ENCODE measurements around the gene MED29. TPM values are rescaled to one million over a fixed set of nuclear protein-coding genes. Genes with fewer than 3 reads are reported as not detected.
A peak's percentile ranks its signal among the peaks of the same experiment; 100 is the strongest.

The MED29 gene
- total and polyA plus RNA-seq, 8 donors, result 6.4 to 91.0 (median 21.3) TPM

DNA sequence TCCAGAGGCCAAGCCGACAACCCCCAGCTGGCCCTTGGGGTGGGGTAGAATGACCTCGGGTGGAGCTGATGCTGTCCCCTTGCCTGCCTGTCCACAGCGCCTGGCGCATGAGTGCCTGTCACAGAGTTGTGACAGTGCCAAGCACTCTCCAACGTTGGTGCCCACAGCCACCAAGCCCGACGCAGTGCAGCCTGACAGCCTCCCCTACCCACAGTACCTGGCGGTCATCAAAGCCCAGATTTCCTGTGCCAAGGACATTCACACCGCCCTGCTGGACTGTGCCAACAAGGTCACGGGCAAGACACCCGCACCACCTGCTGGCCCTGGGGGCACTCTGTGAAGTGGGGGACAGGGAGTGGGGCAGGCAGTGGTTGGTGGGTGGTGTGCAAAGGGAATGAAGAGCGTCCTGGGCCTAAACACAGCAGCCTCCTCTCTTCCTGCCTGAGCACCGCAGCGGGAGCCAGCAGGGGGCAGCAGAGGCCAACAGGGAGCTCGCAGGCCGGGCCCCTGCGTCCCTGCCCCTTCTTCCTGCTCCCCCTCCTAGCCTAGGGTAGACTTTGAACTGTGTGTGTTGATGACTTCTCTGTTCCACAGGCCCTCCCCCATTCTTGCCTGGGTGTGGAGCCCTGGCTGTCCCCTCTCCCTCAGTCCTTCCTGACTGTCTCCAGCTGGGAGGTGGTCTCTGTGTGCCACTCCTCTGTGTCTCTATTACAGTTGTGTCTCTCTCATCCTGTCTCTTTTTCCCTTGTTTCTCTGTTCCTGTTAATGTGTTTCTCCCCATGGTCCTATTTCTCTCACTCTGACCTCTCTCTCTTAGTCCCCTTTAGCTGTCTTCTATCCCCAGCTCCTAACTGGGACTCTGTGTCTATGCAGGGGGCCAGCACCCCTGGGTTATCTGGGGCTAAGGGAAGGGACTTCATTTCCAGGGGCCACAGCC, 6.5 kb downstream of the MED29 start:
- intact Hi-C loops (cut with DNase I; ENCODE audit: low total_unique reads), result no loop called here
- Histone ChIP-seq H3K27me3 (no peaks in the 10 kb centered on the region), H3K9me3 (no peaks in the 10 kb centered on the region), H3K4me3 (peak overlapping the region in 1 of 4 donors; percentile 24), H3K36me3 (peaks cover 17 to 43% (median 39%) of the 10 kb centered on the region in 4 donors), H3K4me1 (peaks cover 37 to 72% (median 48%) of the 10 kb centered on the region in 4 donors), H3K27ac (peak overlapping the region; percentile 84 to 100 (median 98))
- TF ChIP-seq, protein P1, sequence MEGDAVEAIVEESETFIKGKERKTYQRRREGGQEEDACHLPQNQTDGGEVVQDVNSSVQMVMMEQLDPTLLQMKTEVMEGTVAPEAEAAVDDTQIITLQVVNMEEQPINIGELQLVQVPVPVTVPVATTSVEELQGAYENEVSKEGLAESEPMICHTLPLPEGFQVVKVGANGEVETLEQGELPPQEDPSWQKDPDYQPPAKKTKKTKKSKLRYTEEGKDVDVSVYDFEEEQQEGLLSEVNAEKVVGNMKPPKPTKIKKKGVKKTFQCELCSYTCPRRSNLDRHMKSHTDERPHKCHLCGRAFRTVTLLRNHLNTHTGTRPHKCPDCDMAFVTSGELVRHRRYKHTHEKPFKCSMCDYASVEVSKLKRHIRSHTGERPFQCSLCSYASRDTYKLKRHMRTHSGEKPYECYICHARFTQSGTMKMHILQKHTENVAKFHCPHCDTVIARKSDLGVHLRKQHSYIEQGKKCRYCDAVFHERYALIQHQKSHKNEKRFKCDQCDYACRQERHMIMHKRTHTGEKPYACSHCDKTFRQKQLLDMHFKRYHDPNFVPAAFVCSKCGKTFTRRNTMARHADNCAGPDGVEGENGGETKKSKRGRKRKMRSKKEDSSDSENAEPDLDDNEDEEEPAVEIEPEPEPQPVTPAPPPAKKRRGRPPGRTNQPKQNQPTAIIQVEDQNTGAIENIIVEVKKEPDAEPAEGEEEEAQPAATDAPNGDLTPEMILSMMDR (IDR thresholded peaks at IDR 0.05), result peak in 6 of 7 experiments; percentile 25 to 99 (median 98)
- peak; percentile 63 to 94 (median 78) for TF ChIP-seq POLR2AphosphoS5 (IDR thresholded peaks at IDR 0.05)
- no peak for TF ChIP-seq EP300 (IDR thresholded peaks at IDR 0.05)
- 17 to 26% (median 19%) methylated on average over 14 to 17 of the region's 17 CpGs for WGBS, 5 donors
- DNase-seq, result peak; percentile 96

DNA sequence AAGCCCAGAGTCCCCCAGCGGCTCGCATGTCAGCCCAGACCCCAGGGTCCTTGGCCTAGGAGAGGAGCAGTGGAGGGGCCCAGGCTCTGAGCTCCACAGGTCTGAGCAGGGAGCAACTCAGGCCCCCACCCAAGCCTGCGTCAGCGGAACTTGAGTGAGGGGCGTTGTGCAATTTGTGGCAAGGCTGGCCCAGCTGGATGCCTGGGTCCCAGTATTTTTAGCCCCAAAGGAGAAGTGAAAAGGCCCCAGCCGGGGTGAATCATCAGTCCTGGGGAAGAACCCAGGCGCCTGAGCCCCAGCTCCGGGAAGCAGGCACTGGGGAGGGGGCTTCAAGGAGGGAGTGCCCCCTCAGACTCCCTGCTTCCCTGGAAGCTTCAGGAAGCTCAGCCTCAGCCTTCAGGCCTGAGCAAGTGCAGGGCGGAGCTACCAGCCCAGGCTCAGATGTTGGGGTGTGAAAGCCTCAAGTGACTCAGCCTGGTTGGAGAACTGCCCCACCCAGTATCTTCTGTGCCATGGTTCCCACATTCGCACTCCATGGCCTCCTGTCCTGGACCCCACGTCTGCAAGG, 7.2 kb downstream of the MED29 start:
- TF ChIP-seq, protein P1 (IDR thresholded peaks at IDR 0.05), result no peak
- TF ChIP-seq POLR2A (IDR thresholded peaks at IDR 0.05) (no peak), POLR2AphosphoS5 (IDR thresholded peaks at IDR 0.05) (peak in 2 of 3 donors; percentile 66 to 69), EP300 (IDR thresholded peaks at IDR 0.05) (no peak)
- WGBS, 5 donors, result 49 to 71% (median 66%) methylated on average over 6 to 11 of the region's 11 CpGs
- intact Hi-C loops (cut with DNase I; ENCODE audit: low total_unique reads), result no loop called here

DNA sequence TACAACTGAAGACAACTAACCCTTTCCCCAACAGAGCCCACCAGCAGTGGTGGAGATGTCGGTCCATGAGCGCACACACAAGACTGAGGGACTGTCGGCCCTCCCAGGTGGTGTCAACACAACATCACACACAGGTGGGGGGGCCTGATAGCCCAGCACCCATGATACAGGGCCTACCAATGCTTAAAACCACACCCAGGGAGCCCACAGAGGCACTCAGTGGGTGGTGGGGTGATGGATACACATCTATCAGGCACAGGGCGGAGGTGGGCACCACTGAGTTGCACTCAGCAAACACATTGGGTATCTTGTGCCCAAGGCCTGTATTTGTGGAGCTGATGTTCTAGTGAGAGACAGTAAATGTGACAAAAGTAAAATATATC, 8.5 kb downstream of the MED29 start:
- no peak for TF ChIP-seq POLR2A (IDR thresholded peaks at IDR 0.05)
- TF ChIP-seq EP300 (IDR thresholded peaks at IDR 0.05), result no peak
- TF ChIP-seq, protein P1 (IDR thresholded peaks at IDR 0.05), result no peak
- no peak for TF ChIP-seq POLR2AphosphoS5 (IDR thresholded peaks at IDR 0.05)
- no peaks in the 10 kb centered on the region for H3K9me3 ChIP-seq
- no peaks in the 10 kb centered on the region for H3K27me3 ChIP-seq
- H3K4me1 ChIP-seq, result peaks cover 44 to 69% (median 60%) of the 10 kb centered on the region in 4 donors
- 94 to 98% (median 96%) methylated on average over 4 of the region's 4 CpGs for WGBS, 5 donors
- H3K27ac ChIP-seq, result peak overlapping the region; percentile 9 to 100 (median 98)
- intact Hi-C loops (cut with DNase I; ENCODE audit: low total_unique reads), result no loop called here
- H3K4me3 ChIP-seq, result no peak overlapping the region
- no peak for DNase-seq
- peaks cover 5 to 26% (median 24%) of the 10 kb centered on the region in 4 donors for H3K36me3 ChIP-seq

More for the DNA sequence above, 7.2 kb downstream of the MED29 start:
- H3K9me3 ChIP-seq, result no peaks in the 10 kb centered on the region
- H3K27me3 ChIP-seq, result no peaks in the 10 kb centered on the region
- H3K27ac ChIP-seq, result peak overlapping the region; percentile 84 to 100 (median 98)
- peaks cover 36 to 72% (median 50%) of the 10 kb centered on the region in 4 donors for H3K4me1 ChIP-seq
- peak overlapping the region in 1 of 4 donors; percentile 24 for H3K4me3 ChIP-seq
- peak; percentile 73 to 83 for DNase-seq
- H3K36me3 ChIP-seq, result peaks cover 14 to 39% (median 36%) of the 10 kb centered on the region in 4 donors

DNA sequence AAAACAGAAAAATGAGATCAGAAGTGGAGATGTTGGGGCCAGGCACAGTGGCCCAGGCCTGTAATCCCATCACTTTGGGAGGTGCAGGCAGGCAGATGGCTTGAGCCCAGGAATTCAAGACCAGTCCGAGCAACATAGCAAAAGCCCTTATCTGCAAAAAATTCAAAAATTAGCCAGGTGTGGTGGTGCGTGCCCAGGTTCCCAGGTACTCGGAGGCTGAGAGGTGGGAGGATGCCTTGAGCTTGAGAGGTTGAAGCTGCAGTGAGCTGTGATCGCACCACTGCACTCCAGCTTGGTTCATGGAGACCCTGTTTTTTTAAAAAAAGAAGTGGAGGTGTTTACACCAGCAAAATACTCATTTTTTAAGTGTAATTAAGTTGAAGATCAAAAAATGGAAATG, 8.9 kb downstream of the MED29 start:
- H3K4me3 ChIP-seq, result no peak overlapping the region
- peaks cover 48 to 73% (median 64%) of the 10 kb centered on the region in 4 donors for H3K4me1 ChIP-seq
- H3K9me3 ChIP-seq, result no peaks in the 10 kb centered on the region
- H3K36me3 ChIP-seq, result peaks cover 4 to 22% (median 19%) of the 10 kb centered on the region in 4 donors
- 55 to 80% (median 67%) methylated on average over 4 of the region's 4 CpGs for WGBS, 5 donors
- no peak for TF ChIP-seq POLR2A (IDR thresholded peaks at IDR 0.05)
- TF ChIP-seq, protein P1 (IDR thresholded peaks at IDR 0.05), result no peak
- TF ChIP-seq EP300 (IDR thresholded peaks at IDR 0.05), result no peak
- no peak for TF ChIP-seq POLR2AphosphoS5 (IDR thresholded peaks at IDR 0.05)
- intact Hi-C loops (cut with DNase I; ENCODE audit: low total_unique reads), result no loop called here
- H3K27me3 ChIP-seq, result no peaks in the 10 kb centered on the region
- no peak for DNase-seq
- peak overlapping the region; percentile 9 to 100 (median 98) for H3K27ac ChIP-seq

Measured in stomach (tissue), 9 donors.